ENCODE data around the gene PCSK5. TPM values are rescaled to one million over a fixed set of nuclear protein-coding genes. Genes with fewer than 3 reads are reported as not detected.

The PCSK5 gene
- total RNA-seq, 2 experiments from 2014 or later = 3.0 to 3.1 TPM

DNA sequence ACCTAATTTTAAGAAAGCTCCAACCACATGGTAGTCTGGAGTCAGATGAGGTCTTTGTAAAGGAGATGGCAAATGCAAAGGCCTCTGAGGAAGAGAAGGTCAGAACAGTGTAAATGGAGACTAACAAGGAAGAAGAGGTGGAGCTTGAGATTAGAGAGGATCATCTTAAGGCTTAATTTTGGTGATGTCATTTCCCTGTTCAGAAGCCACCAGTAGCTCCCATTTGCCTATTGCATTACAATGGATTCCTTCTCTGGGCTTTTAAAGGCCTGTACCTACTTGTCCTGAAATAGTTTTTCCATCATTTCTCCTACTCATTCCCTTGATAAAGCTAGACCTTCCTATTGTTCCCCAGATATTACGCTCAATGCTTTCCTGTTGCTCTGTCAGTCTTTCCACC, 16.1 kb downstream of the PCSK5 start:
- H3K27me3 Mint-ChIP-seq = no peaks in the 10 kb centered on the region
- no peak overlapping the region for H3K4me3 Mint-ChIP-seq
- ATAC-seq = no peak
- intact Hi-C loops (cut with DNase I, micrococcal nuclease) = no loop called here
- peaks cover under 1% of the 10 kb centered on the region for H3K36me3 Mint-ChIP-seq (ENCODE audit: low read depth)
- POLR2A ChIA-PET = no interaction called here
- peaks cover 42% of the 10 kb centered on the region for H3K4me1 Mint-ChIP-seq
- H3K27ac Mint-ChIP-seq = no peak overlapping the region
- no peak for DNase-seq
- no peaks in the 10 kb centered on the region for H3K9me3 Mint-ChIP-seq (ENCODE audit: low read depth)
- CTCF ChIA-PET = no interaction called here

DNA sequence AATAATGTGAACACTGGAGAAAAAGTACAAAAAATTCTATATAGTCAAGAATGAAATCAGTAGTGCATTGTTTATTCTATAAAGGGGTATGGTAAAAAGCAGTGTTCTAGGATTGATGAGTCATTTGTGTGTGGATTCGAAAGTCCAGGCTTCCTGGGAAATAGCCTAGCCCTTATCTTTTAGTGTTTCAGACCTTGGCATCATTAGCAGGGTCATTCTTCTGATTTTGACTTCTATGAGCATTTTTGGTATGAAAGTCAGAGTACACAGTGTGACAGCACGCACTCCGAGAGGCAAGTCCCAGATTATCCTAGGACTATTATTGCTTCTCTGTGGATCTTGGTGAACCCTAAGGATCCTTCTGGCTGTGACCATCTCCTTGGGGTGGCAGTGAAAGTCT, 16.9 kb downstream of the PCSK5 start:
- Mint-ChIP-seq H3K36me3 (ENCODE audit: low read depth) (peaks cover 5% of the 10 kb centered on the region), H3K4me3 (no peak overlapping the region), H3K27me3 (no peaks in the 10 kb centered on the region), H3K9me3 (ENCODE audit: low read depth) (no peaks in the 10 kb centered on the region), H3K27ac (no peak overlapping the region), H3K4me1 (peaks cover 48% of the 10 kb centered on the region)
- CTCF ChIA-PET = no interaction called here
- POLR2A ChIA-PET = no interaction called here
- DNase-seq (no peak), ATAC-seq (no peak)
- intact Hi-C loops (cut with DNase I, micrococcal nuclease) = no loop called here

DNA sequence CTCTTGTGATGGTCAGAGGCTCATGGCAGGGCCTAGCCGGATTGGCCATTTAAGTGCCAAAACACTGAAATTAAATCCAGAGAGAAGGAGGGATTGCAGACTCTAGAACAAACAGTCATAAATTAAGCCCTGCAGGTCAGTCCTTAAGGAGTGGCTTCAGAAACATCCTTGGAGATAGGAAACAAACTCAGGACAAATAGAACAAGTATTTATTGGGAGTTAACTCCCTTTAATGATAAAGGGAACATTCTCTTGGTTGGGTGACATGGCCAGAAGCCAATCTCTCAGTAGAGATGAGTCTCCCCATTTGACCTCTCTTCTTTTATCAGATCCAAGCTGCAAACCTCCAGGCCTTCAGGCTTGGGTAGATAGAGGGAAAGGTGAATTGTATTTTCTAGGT, 17.4 kb downstream of the PCSK5 start:
- no peaks in the 10 kb centered on the region for H3K27me3 Mint-ChIP-seq
- no peak for DNase-seq
- no peak overlapping the region for H3K27ac Mint-ChIP-seq
- ATAC-seq = no peak
- H3K9me3 Mint-ChIP-seq (ENCODE audit: low read depth) = no peaks in the 10 kb centered on the region
- ChIA-PET CTCF (no interaction called here), POLR2A (no interaction called here)
- peaks cover 52% of the 10 kb centered on the region for H3K4me1 Mint-ChIP-seq
- intact Hi-C loops (cut with DNase I, micrococcal nuclease) = no loop called here
- peaks cover 6% of the 10 kb centered on the region for H3K36me3 Mint-ChIP-seq (ENCODE audit: low read depth)
- H3K4me3 Mint-ChIP-seq = no peak overlapping the region

DNA sequence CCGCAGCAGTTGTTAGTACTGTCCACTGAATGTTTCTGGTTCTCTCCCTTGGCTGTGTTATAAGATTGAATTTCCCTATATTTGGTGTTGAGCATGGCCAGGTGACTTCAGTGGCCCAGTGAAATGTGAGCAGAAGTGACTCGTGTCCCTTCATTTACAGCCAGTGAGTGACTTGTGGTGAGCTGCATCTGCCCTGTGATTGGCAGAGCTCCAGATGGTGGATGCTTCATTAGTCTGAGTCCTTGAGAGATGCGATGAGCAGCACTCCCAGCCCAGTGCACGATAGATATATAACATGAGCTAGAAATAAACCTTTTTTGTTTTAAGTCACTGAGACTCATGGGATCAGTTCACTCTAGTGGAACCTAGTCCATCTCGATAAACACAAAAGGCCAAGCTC, 19.3 kb downstream of the PCSK5 start:
- no peak overlapping the region for H3K27ac Mint-ChIP-seq
- ChIA-PET CTCF (no interaction called here), POLR2A (interaction anchor here (0.6 kb wide), 1 partner anchor 392 kb away, joined by 3 read pairs; no protein-coding TSS in a partner anchor)
- H3K9me3 Mint-ChIP-seq (ENCODE audit: low read depth) = no peaks in the 10 kb centered on the region
- H3K4me3 Mint-ChIP-seq = no peak overlapping the region
- H3K36me3 Mint-ChIP-seq (ENCODE audit: low read depth) = peaks cover 6% of the 10 kb centered on the region
- intact Hi-C loops (cut with DNase I, micrococcal nuclease) = loop anchor here (2.0 to 5.0 kb wide), 3 partner anchors 19 to 93 kb away; partner anchors contain the start of gene PCSK5 (in 1 of the 2)
- DNase-seq (peak; percentile 14), ATAC-seq (no peak)
- peaks cover 48% of the 10 kb centered on the region for H3K4me1 Mint-ChIP-seq
- no peaks in the 10 kb centered on the region for H3K27me3 Mint-ChIP-seq

DNA sequence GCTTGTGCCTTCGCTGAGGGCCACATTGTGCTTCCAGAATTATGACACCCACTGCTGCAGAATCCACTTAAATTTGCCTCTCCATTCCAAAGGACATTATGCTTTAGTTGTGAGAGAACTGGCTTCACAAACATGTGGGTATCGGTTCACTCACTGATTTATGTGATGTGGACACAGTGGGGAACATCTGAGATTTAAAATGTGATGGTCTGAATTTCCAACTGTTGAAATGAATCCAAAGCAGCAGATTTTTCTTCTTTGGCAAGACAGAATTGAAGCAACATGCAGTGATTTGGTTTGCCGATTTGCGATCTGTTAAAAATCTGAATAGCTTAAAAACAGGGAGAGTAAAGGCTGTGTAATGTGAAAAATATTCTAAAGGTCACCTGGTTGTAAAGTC, 20.3 kb downstream of the PCSK5 start:
- DNase-seq = no peak
- intact Hi-C loops (cut with DNase I, micrococcal nuclease) = loop anchor here (1.0 to 5.0 kb wide), 5 partner anchors 20 to 206 kb away; partner anchors contain the start of gene PCSK5 (in 1 of the 2)
- H3K4me3 Mint-ChIP-seq = no peak overlapping the region
- peaks cover 6% of the 10 kb centered on the region for H3K36me3 Mint-ChIP-seq (ENCODE audit: low read depth)
- no peak overlapping the region for H3K27ac Mint-ChIP-seq
- POLR2A ChIA-PET = no interaction called here
- H3K9me3 Mint-ChIP-seq (ENCODE audit: low read depth) = no peaks in the 10 kb centered on the region
- H3K4me1 Mint-ChIP-seq = peaks cover 46% of the 10 kb centered on the region
- no peak for ATAC-seq
- no peaks in the 10 kb centered on the region for H3K27me3 Mint-ChIP-seq
- CTCF ChIA-PET = interaction anchor here (0.8 to 1.0 kb wide), 2 partner anchors 14 to 65 kb away, joined by 3 to 5 read pairs; no protein-coding TSS in a partner anchor

DNA sequence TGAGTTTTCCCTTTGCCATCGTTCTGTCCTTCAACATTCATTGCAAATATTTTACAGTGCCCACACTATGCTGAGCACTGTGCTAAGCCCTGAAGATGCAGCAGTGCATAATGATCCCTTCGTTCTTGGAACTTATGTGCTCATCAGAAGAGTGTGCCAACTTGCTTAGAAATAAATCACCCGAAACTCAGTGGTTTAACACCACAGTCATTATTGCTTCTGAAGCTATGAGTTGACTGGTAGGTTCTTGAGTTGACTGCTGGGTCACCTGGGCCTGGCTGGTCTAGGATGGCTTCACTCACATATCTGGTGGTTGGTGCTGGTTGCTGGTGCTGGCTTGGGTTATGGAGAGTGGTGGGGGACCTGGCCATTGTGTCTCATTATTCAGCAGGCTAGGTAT, 20.9 kb downstream of the PCSK5 start:
- ChIA-PET POLR2A (no interaction called here), CTCF (interaction anchor here (0.6 to 1.2 kb wide), 4 partner anchors 13 to 1644 kb away, joined by 3 to 5 read pairs (median 4); no protein-coding TSS in a partner anchor)
- ATAC-seq (peak; percentile 95), DNase-seq (peak; percentile 59)
- H3K27me3 Mint-ChIP-seq = no peaks in the 10 kb centered on the region
- H3K27ac Mint-ChIP-seq = no peak overlapping the region
- H3K4me3 Mint-ChIP-seq = no peak overlapping the region
- peaks cover 44% of the 10 kb centered on the region for H3K4me1 Mint-ChIP-seq
- no peaks in the 10 kb centered on the region for H3K9me3 Mint-ChIP-seq (ENCODE audit: low read depth)
- intact Hi-C loops (cut with DNase I, micrococcal nuclease) = loop anchor here (1.0 to 5.0 kb wide), 5 partner anchors 21 to 205 kb away; partner anchors contain the start of gene PCSK5 (in 1 of the 2)
- peaks cover 6% of the 10 kb centered on the region for H3K36me3 Mint-ChIP-seq (ENCODE audit: low read depth)

DNA sequence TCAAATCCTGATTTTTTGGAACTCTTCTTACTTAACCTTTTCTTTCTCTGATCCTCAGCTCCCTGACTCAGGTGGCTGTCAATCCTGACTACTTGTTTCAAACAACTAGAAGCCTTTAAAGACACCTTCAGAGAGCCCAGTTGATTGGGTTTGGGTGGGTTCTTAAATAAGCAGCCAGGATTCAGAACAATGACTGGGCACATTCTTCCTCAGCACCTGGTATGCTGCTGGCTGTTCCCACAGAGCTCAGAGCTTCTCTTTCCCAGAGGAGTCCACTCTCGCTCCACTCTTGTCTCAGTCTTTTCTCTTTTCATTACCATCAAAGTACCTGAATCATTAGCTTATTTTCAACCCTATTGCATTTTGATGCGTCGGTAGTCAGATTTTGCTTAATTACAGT, 22.5 kb downstream of the PCSK5 start:
- ATAC-seq = no peak
- CTCF ChIA-PET = interaction anchor here (1.0 kb wide), 1 partner anchor 62 kb away, joined by 3 read pairs; no protein-coding TSS in a partner anchor
- POLR2A ChIA-PET = no interaction called here
- Mint-ChIP-seq H3K4me1 (peaks cover 42% of the 10 kb centered on the region), H3K27me3 (no peaks in the 10 kb centered on the region), H3K36me3 (ENCODE audit: low read depth) (peaks cover 6% of the 10 kb centered on the region), H3K9me3 (ENCODE audit: low read depth) (no peaks in the 10 kb centered on the region), H3K27ac (no peak overlapping the region), H3K4me3 (no peak overlapping the region)
- intact Hi-C loops (cut with DNase I, micrococcal nuclease) = loop anchor here in 1 of 2 experiments (5.0 kb wide), 2 partner anchors 49 to 89 kb away; no protein-coding TSS in a partner anchor
- no peak for DNase-seq

DNA sequence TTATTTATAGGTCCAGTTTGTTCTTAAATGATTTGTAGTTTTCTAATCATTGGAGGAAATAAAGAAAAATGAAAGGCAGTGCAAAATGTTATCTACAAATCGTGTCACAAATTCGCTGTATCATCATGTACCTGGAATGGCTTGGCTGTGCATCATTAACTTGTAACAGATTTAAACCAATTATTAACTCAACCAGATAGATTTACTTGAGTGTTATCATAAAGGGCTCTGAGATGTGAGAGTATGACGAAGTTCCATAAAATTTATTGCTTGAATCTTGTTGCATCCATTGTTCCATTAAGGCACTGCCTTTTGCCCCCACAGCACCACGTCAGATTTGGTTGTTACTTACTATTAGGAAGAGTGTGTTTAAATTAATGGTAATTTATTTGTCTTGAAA, 23.5 kb downstream of the PCSK5 start:
- Mint-ChIP-seq H3K36me3 (ENCODE audit: low read depth) (peaks cover 6% of the 10 kb centered on the region), H3K4me1 (peaks cover 43% of the 10 kb centered on the region), H3K27me3 (no peaks in the 10 kb centered on the region), H3K27ac (no peak overlapping the region), H3K4me3 (no peak overlapping the region), H3K9me3 (ENCODE audit: low read depth) (no peaks in the 10 kb centered on the region)
- intact Hi-C loops (cut with DNase I, micrococcal nuclease) = loop anchor here in 1 of 2 experiments (5.0 kb wide), 2 partner anchors 48 to 88 kb away; no protein-coding TSS in a partner anchor
- CTCF ChIA-PET = no interaction called here
- ATAC-seq (no peak), DNase-seq (no peak)
- POLR2A ChIA-PET = no interaction called here

DNA sequence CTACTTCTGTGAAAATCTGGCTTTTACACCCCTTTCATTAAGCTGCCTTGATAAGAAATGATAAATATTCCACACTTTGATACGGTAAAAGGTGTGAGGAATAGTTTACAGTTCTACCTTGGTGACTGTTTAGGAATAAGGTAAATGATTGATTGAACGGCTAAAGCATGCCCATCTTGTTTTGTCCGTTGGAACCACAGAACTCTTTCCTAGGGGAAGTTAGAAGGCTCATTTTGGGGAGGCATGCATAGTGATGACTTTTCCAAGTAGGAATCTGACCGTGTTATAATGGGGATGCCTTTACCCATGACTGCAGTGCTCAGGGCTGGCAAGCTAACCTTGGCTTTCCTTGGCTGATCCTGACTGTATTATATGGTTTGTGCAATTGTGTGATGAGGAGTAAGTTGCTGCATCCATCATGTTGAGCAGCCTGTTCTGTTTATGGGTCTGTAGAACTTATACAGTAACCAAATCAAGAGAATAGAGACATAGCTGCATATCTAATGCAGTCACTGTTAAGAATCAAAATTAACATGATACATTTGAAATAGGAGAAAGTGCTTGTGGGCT, 24.5 kb downstream of the PCSK5 start:
- CTCF ChIA-PET = interaction anchor here (0.7 kb wide), 1 partner anchor 714 kb away, joined by 4 read pairs; no protein-coding TSS in a partner anchor
- no peak for ATAC-seq
- intact Hi-C loops (cut with DNase I, micrococcal nuclease) = loop anchor here in 1 of 2 experiments (5.0 kb wide), 2 partner anchors 47 to 87 kb away; no protein-coding TSS in a partner anchor
- no peak overlapping the region for H3K4me3 Mint-ChIP-seq
- peaks cover 6% of the 10 kb centered on the region for H3K36me3 Mint-ChIP-seq (ENCODE audit: low read depth)
- no peaks in the 10 kb centered on the region for H3K27me3 Mint-ChIP-seq
- DNase-seq = no peak
- peaks cover 40% of the 10 kb centered on the region for H3K4me1 Mint-ChIP-seq
- no peak overlapping the region for H3K27ac Mint-ChIP-seq
- H3K9me3 Mint-ChIP-seq (ENCODE audit: low read depth) = no peaks in the 10 kb centered on the region
- POLR2A ChIA-PET = no interaction called here

DNA sequence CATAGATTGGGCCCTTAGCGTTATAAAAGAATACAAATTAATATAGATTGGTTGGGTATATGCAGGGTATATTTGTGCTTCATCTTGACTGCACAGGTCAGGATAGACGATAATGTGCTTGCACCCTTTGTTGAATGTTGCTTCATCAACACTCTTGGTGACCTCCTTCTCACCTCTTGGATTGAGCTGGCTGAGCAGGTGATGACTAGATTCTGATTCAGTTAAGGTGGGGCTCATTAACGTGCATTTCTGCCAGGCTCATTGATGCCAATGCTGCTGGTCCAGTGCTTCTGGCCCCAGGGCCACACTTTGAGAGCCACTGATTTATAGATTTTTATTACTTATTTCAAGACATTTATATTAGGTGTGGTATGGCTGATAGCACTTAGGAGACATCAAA, 27.7 kb downstream of the PCSK5 start:
- POLR2A ChIA-PET = interaction anchor here (0.6 kb wide), 1 partner anchor 13 kb away, joined by 5 read pairs; no protein-coding TSS in a partner anchor
- CTCF ChIA-PET = interaction anchor here (1.1 kb wide), 1 partner anchor 83 kb away, joined by 3 read pairs; no protein-coding TSS in a partner anchor
- ATAC-seq = peak; percentile 78

DNA sequence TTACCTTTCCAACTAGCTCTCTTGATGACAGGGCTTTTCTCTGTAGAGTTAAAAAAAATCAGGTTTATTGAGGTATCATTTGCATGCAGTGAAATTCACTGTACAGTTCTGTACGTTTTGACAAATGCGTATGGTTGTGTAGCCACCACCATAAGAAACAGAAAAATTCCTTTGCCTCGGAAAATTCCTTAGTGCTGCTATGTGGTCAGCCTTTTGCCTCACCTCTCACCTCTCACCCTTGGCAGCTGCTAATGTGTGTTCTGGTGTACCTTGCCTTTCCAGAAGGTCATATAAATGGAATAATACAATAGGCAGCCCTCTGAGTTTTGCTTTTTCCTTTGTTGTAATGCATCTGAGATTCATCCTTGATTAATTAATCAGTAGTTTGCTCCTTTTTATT, 28.4 kb downstream of the PCSK5 start:
- DNase-seq (no peak), ATAC-seq (no peak)
- H3K4me3 Mint-ChIP-seq = no peak overlapping the region
- no peaks in the 10 kb centered on the region for H3K36me3 Mint-ChIP-seq (ENCODE audit: low read depth)
- H3K9me3 Mint-ChIP-seq (ENCODE audit: low read depth) = no peaks in the 10 kb centered on the region
- CTCF ChIA-PET = interaction anchor here (1.1 to 1.3 kb wide), 2 partner anchors 18 to 82 kb away, joined by 3 read pairs; no protein-coding TSS in a partner anchor
- POLR2A ChIA-PET = no interaction called here
- H3K27ac Mint-ChIP-seq = no peak overlapping the region
- intact Hi-C loops (cut with DNase I, micrococcal nuclease) = loop anchor here in 1 of 2 experiments (2.0 kb wide), 1 partner anchor 26 kb away; no protein-coding TSS in a partner anchor
- peaks cover 13% of the 10 kb centered on the region for H3K4me1 Mint-ChIP-seq
- H3K27me3 Mint-ChIP-seq = no peaks in the 10 kb centered on the region

More for the DNA sequence above, 27.7 kb downstream of the PCSK5 start:
- H3K36me3 Mint-ChIP-seq (ENCODE audit: low read depth) = no peaks in the 10 kb centered on the region
- H3K9me3 Mint-ChIP-seq (ENCODE audit: low read depth) = no peaks in the 10 kb centered on the region
- H3K27me3 Mint-ChIP-seq = no peaks in the 10 kb centered on the region
- intact Hi-C loops (cut with DNase I, micrococcal nuclease) = loop anchor here in 1 of 2 experiments (2.0 kb wide), 1 partner anchor 25 kb away; no protein-coding TSS in a partner anchor
- H3K4me1 Mint-ChIP-seq = peaks cover 13% of the 10 kb centered on the region
- H3K4me3 Mint-ChIP-seq = no peak overlapping the region
- DNase-seq = peak; percentile 50
- H3K27ac Mint-ChIP-seq = no peak overlapping the region

Data from activated CD4-positive, alpha-beta T cell treated with anti-CD3 and anti-CD28 coated beads for 36 hours (primary cell).